ENCODE results near the gene CLPTM1.

The CLPTM1 gene

GRCh38 chr19:44930088-44930487 is 25.1 kb upstream of the CLPTM1 start:
- H3K4me3 ChIP-seq (ENCODE audit: low read depth, low read length), result no peak overlapping the region
- TF ChIP-seq CTCF (IDR thresholded peaks at IDR 0.05; ENCODE audit: insufficient read depth, low read depth, low read length, missing control alignments), result no peak
- DNase-seq (ENCODE audit: low read depth), result no peak

- no peak for TF ChIP-seq CTCF (IDR thresholded peaks at IDR 0.05; ENCODE audit: insufficient read depth, low read depth, low read length, missing control alignments)
- no peak for DNase-seq (ENCODE audit: low read depth)
- H3K4me3 ChIP-seq (ENCODE audit: low read depth, low read length), result no peak overlapping the region
These were observed 23.6 kb upstream of the CLPTM1 start for GRCh38 chr19:44931541-44931940.

- no peak for TF ChIP-seq CTCF (IDR thresholded peaks at IDR 0.05; ENCODE audit: insufficient read depth, low read depth, low read length, missing control alignments)
- no peak overlapping the region for H3K4me3 ChIP-seq (ENCODE audit: low read depth, low read length)
- DNase-seq (ENCODE audit: low read depth), result no peak
These were observed 15.5 kb upstream of the CLPTM1 start for GRCh38 chr19:44939668-44940067.

GRCh38 chr19:44942067-44942571 is 13.1 kb upstream of the CLPTM1 start, which contains the start of gene APOC4:
Gene APOC4 (plus strand): TSS chr19:44942237. CDS start chr19:44942278, 41 bp downstream.
- no peak for TF ChIP-seq CTCF (IDR thresholded peaks at IDR 0.05; ENCODE audit: insufficient read depth, low read depth, low read length, missing control alignments)
- DNase-seq (ENCODE audit: low read depth), result no peak
- H3K4me3 ChIP-seq (ENCODE audit: low read depth, low read length), result no peak within 1 kb of the TSS

GRCh38 chr19:44943801-44944249 is 11.4 kb upstream of the CLPTM1 start:
- DNase-seq (ENCODE audit: low read depth), result peak; percentile 79
- peak; percentile 10 for TF ChIP-seq CTCF (IDR thresholded peaks at IDR 0.05; ENCODE audit: insufficient read depth, low read depth, low read length, missing control alignments)
- H3K4me3 ChIP-seq (ENCODE audit: low read depth, low read length), result no peak overlapping the region

GRCh38 chr19:44947041-44947581 is 8.1 kb upstream of the CLPTM1 start:
- no peak overlapping the region for H3K4me3 ChIP-seq (ENCODE audit: low read depth, low read length)
- no peak for TF ChIP-seq CTCF (IDR thresholded peaks at IDR 0.05; ENCODE audit: insufficient read depth, low read depth, low read length, missing control alignments)
- DNase-seq (ENCODE audit: low read depth), result no peak

- no peak for TF ChIP-seq CTCF (IDR thresholded peaks at IDR 0.05; ENCODE audit: insufficient read depth, low read depth, low read length, missing control alignments)
- DNase-seq (ENCODE audit: low read depth), result no peak
- no peak overlapping the region for H3K4me3 ChIP-seq (ENCODE audit: low read depth, low read length)
These were observed 6.9 kb upstream of the CLPTM1 start for GRCh38 chr19:44948237-44948636.

Measured in GM12865 (cell line).